Ishikawa (cell line): Measurements from ENCODE around the gene IDI2.
A peak's percentile ranks its signal among the peaks of the same experiment; 100 is the strongest.

Experiments used
- CEBPB ChIP-seq: IDR thresholded peaks from 2 replicates; pipeline ENCODE4 v1.6.1; 2012
- CREB1 ChIP-seq: IDR thresholded peaks from 2 replicates; pipeline ENCODE4 v1.6.1; 2012; ENCODE audit warnings: low read depth
- EGR1 ChIP-seq: IDR thresholded peaks from 2 replicates; pipeline ENCODE4 v1.6.1; 2012
- EP300 ChIP-seq: IDR thresholded peaks from 2 replicates; pipeline ENCODE4 v1.6.1; 2012; ENCODE audit warnings: borderline replicate concordance
- FOXM1 ChIP-seq: IDR thresholded peaks from 2 replicates; pipeline ENCODE4 v1.6.1; 2012; ENCODE audit warnings: low read depth, borderline replicate concordance
- MAX ChIP-seq: IDR thresholded peaks from 2 replicates; pipeline ENCODE4 v1.6.1; 2012
- NFIC ChIP-seq: IDR thresholded peaks from 2 replicates; pipeline ENCODE4 v1.6.1; 2012
- TAF1 ChIP-seq: IDR thresholded peaks from 2 replicates; pipeline ENCODE4 v1.6.1; 2012; ENCODE audit warnings: low read depth, mild to moderate bottlenecking
- TCF12 ChIP-seq: IDR thresholded peaks from 2 replicates; pipeline ENCODE4 v1.6.1; 2012; ENCODE audit warnings: low read depth
- TEAD4 ChIP-seq: IDR thresholded peaks from 2 replicates; pipeline ENCODE4 v1.6.1; 2012
- YY1 ChIP-seq: IDR thresholded peaks from 2 replicates; pipeline ENCODE4 v1.6.1; 2012; ENCODE audit warnings: low read depth
- ZBTB7A ChIP-seq: IDR thresholded peaks from 2 replicates; pipeline ENCODE4 v1.6.1; 2012; ENCODE audit warnings: low read depth
- TF ChIP-seq, protein P1 (sequence below): IDR thresholded peaks from 2 replicates; pipeline ENCODE4 v1.6.1; 2012
- TF ChIP-seq, protein P2 (sequence below): IDR thresholded peaks from 2 replicates; pipeline ENCODE4 v1.6.1; 2012; ENCODE audit warnings: low read depth, mild to moderate bottlenecking

IDI2 gene

GRCh38 chr10:980468-981093, 45.1 kb downstream of the IDI2 start:
- TF ChIP-seq ZBTB7A: no peak
- TF ChIP-seq, protein P1, sequence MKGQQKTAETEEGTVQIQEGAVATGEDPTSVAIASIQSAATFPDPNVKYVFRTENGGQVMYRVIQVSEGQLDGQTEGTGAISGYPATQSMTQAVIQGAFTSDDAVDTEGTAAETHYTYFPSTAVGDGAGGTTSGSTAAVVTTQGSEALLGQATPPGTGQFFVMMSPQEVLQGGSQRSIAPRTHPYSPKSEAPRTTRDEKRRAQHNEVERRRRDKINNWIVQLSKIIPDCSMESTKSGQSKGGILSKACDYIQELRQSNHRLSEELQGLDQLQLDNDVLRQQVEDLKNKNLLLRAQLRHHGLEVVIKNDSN: no peak
- TF ChIP-seq, protein P2, sequence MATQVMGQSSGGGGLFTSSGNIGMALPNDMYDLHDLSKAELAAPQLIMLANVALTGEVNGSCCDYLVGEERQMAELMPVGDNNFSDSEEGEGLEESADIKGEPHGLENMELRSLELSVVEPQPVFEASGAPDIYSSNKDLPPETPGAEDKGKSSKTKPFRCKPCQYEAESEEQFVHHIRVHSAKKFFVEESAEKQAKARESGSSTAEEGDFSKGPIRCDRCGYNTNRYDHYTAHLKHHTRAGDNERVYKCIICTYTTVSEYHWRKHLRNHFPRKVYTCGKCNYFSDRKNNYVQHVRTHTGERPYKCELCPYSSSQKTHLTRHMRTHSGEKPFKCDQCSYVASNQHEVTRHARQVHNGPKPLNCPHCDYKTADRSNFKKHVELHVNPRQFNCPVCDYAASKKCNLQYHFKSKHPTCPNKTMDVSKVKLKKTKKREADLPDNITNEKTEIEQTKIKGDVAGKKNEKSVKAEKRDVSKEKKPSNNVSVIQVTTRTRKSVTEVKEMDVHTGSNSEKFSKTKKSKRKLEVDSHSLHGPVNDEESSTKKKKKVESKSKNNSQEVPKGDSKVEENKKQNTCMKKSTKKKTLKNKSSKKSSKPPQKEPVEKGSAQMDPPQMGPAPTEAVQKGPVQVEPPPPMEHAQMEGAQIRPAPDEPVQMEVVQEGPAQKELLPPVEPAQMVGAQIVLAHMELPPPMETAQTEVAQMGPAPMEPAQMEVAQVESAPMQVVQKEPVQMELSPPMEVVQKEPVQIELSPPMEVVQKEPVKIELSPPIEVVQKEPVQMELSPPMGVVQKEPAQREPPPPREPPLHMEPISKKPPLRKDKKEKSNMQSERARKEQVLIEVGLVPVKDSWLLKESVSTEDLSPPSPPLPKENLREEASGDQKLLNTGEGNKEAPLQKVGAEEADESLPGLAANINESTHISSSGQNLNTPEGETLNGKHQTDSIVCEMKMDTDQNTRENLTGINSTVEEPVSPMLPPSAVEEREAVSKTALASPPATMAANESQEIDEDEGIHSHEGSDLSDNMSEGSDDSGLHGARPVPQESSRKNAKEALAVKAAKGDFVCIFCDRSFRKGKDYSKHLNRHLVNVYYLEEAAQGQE: no peak

- TF ChIP-seq EP300: no peak
- TF ChIP-seq, protein P1: 0 out of 2 replicates have a peak, but pooled peaks have one; percentile 17
These were observed 46.7 kb downstream of the IDI2 start for GRCh38 chr10:978826-979421.

- peak; percentile 16; the same call in 1 of the 2 replicates for TF ChIP-seq CEBPB
- TF ChIP-seq TCF12: no peak
- TF ChIP-seq, protein P2: no peak
- TF ChIP-seq EGR1: no peak
- no peak for TF ChIP-seq FOXM1
- TF ChIP-seq MAX: no peak
These were observed 49.3 kb downstream of the IDI2 start for GRCh38 chr10:976316-976715.

GRCh38 chr10:974785-975074, 50.9 kb downstream of the IDI2 start:
- TF ChIP-seq CREB1: no peak
- TF ChIP-seq ZBTB7A: no peak
- no peak for TF ChIP-seq EP300
- TF ChIP-seq TEAD4: no peak
- TF ChIP-seq, protein P2: no peak
- TF ChIP-seq YY1: no peak
- TF ChIP-seq NFIC: no peak
- no peak for TF ChIP-seq MAX
- no peak for TF ChIP-seq FOXM1
- no peak for TF ChIP-seq TAF1
- TF ChIP-seq, protein P1: no peak
- no peak for TF ChIP-seq TCF12
